Measurements from ENCODE around the gene URGCP.

- TF ChIP-seq CTCF (IDR thresholded peaks at IDR 0.05) (no peak), POLR2A (IDR thresholded peaks at IDR 0.05) (no peak)
Measured at GRCh38 chr7:43895847-43896415, 10.5 kb downstream of the URGCP start.

Measured in lower leg skin (tissue), 3 donors.